ENCODE results near the gene GNB5. TPM values are rescaled to one million over a fixed set of nuclear protein-coding genes. Genes with fewer than 3 reads are reported as not detected.
"Not testable (repeated sequence)": the region's sequence is repeated elsewhere in the genome, so short reads cannot be mapped to it uniquely, and the experiment has no call there.

Gene GNB5
- total and polyA plus RNA-seq, 10 donors, result 18.6 to 43.2 (median 30.3) TPM

GRCh38 chr15:52171807-52172206 is 19.4 kb downstream of the GNB5 start:
- 15 to 28% (median 18%) methylated on average over 1 of the region's 1 CpG for WGBS, 5 donors
- Histone ChIP-seq H3K27ac (no peak overlapping the region), H3K4me1 (peaks cover 0 to 16% (median 1%) of the 10 kb centered on the region in 6 donors)

GRCh38 chr15:52171386-52171785 is 19.8 kb downstream of the GNB5 start:
- Histone ChIP-seq H3K36me3 (peaks cover 0 to 21% (median 0%) of the 10 kb centered on the region in 6 donors), H3K4me1 (peaks cover 0 to 13% (median 1%) of the 10 kb centered on the region in 6 donors), H3K4me3 (no peak overlapping the region), H3K9me3 (no peaks in the 10 kb centered on the region), H3K27ac (no peak overlapping the region), H3K27me3 (replicated peaks in 1 of 7) (no peaks in the 10 kb centered on the region)
- 7 to 32% (median 17%) methylated on average over 4 of the region's 4 CpGs for WGBS, 5 donors
- TF ChIP-seq, protein P1, sequence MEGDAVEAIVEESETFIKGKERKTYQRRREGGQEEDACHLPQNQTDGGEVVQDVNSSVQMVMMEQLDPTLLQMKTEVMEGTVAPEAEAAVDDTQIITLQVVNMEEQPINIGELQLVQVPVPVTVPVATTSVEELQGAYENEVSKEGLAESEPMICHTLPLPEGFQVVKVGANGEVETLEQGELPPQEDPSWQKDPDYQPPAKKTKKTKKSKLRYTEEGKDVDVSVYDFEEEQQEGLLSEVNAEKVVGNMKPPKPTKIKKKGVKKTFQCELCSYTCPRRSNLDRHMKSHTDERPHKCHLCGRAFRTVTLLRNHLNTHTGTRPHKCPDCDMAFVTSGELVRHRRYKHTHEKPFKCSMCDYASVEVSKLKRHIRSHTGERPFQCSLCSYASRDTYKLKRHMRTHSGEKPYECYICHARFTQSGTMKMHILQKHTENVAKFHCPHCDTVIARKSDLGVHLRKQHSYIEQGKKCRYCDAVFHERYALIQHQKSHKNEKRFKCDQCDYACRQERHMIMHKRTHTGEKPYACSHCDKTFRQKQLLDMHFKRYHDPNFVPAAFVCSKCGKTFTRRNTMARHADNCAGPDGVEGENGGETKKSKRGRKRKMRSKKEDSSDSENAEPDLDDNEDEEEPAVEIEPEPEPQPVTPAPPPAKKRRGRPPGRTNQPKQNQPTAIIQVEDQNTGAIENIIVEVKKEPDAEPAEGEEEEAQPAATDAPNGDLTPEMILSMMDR (IDR thresholded peaks at IDR 0.05 in 8 of 11, conservative IDR thresholded peaks at IDR 0.05 in 3 of 11), result no peak
- DNase-seq, result no peak
- intact Hi-C loops (cut with DNase I; ENCODE audit: low total_unique reads), result no loop called here

More at GRCh38 chr15:52171807-52172206, 19.4 kb downstream of the GNB5 start:
- TF ChIP-seq POLR2A (IDR thresholded peaks at IDR 0.05), result no peak
- TF ChIP-seq, protein P1 (IDR thresholded peaks at IDR 0.05 in 8 of 11, conservative IDR thresholded peaks at IDR 0.05 in 3 of 11), result no peak
- TF ChIP-seq POLR2AphosphoS5 (IDR thresholded peaks at IDR 0.05), result no peak
- no peak for DNase-seq
- intact Hi-C loops (cut with DNase I; ENCODE audit: low total_unique reads), result no loop called here
- H3K4me3 ChIP-seq, result no peak overlapping the region
- H3K9me3 ChIP-seq, result no peaks in the 10 kb centered on the region
- peaks cover 0 to 21% (median 0%) of the 10 kb centered on the region in 6 donors for H3K36me3 ChIP-seq
- no peaks in the 10 kb centered on the region for H3K27me3 ChIP-seq (replicated peaks in 1 of 7)

DNA sequence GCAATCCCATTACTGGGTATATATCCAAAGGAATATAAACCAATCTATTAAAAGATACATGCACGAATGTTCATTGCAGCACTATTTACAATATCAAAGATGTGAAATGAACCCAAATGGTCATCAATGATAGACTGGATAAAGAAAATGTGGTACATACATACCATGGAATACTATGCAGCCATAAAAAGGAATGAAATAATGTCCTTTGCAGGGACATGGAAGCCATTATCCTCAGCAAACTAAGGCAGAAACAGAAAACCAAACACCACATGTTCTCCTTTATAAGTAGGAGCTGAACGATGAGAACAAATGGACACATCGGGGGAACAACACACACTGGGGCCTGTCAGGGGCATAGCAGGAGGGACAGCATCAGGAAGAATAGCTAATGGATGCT is 21.0 kb downstream of the GNB5 start:
- Histone ChIP-seq H3K4me1 (peaks cover 0 to 16% (median 2%) of the 10 kb centered on the region in 6 donors), H3K36me3 (peaks cover 0 to 12% (median 0%) of the 10 kb centered on the region in 6 donors)
- H3K27me3 ChIP-seq (replicated peaks in 1 of 7); DNase-seq; H3K9me3 ChIP-seq; H3K4me3 ChIP-seq; H3K27ac ChIP-seq; intact Hi-C loops (cut with DNase I; ENCODE audit: low total_unique reads): not testable (repeated sequence)
- WGBS, 5 donors, result 91 to 98% (median 97%) methylated on average over 3 of the region's 3 CpGs

DNA sequence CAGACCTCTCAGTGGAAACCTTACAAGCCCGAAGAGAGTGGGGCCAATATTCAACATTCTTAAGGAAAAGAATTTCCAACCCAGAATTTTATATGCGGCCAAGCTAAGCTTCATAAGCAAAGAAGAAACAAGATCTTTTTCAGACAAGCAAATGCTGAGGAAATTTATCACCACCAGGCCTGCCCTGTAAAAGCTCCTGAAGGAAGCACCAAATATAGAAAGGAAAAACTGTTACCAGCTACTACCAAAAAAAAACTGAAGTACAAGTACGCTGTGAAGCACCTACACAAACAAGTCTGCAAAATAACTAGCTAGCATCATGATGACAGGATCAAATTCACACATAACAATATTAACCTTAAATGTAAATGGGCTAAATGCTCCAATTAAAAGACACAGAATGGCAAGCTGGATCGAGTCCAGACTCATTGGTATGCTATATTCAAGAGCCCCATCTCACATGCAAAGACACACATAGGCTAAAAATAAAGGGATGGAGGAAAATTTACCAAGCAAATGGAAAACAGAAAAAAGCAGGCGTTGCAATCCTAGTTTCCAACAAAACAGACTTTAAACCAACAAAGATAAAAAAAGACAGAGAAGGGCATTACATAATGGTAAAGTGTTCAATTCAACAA is 25.6 kb downstream of the GNB5 start:
- Histone ChIP-seq H3K36me3 (peaks cover 0 to 39% (median 15%) of the 10 kb centered on the region in 6 donors), H3K4me1 (peaks cover 0 to 14% (median 0%) of the 10 kb centered on the region in 6 donors)
- H3K4me3 ChIP-seq; H3K27ac ChIP-seq; H3K27me3 ChIP-seq (replicated peaks in 1 of 7); intact Hi-C loops (cut with DNase I; ENCODE audit: low total_unique reads); DNase-seq; H3K9me3 ChIP-seq: not testable (repeated sequence)
- WGBS, 5 donors, result 84 to 93% (median 89%) methylated on average over 5 of the region's 5 CpGs

DNA sequence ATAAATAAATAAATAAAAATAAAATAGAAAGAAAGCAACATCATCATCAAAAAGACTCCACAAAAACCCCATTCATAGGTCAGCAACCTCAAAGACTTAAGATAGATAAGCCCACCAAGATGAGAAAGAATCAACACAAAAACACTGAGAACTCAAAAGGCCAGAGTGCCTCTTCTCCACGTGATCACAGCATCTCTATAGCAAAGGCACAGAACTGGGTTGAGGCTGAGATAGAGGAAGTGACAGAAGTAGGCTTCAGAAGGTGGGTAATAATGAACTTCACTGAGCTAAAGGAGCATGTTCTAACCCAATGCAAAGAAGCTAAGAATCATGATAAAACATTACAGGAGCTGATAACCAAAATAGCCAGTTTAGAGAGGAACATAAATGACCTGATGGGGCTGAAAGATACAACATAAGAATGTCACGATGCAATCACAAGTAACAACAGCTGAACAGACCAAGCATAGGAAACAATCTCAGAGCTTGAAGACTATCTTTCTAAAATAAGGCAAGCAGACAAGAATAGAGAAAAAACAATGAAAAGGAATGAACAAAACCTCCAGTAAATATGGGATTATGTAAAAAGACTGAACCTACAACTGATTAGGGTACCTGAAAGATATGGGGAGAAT is 26.4 kb downstream of the GNB5 start:
- Histone ChIP-seq H3K27ac (peak overlapping the region in 1 of 8 donors; percentile 16), H3K27me3 (replicated peaks in 1 of 7) (no peaks in the 10 kb centered on the region), H3K4me3 (no peak overlapping the region), H3K4me1 (peaks cover 0 to 14% (median 0%) of the 10 kb centered on the region in 6 donors), H3K9me3 (no peaks in the 10 kb centered on the region), H3K36me3 (peaks cover 0 to 41% (median 15%) of the 10 kb centered on the region in 6 donors)
- TF ChIP-seq, protein P1 (IDR thresholded peaks at IDR 0.05 in 8 of 11, conservative IDR thresholded peaks at IDR 0.05 in 3 of 11), result no peak
- TF ChIP-seq POLR2A (IDR thresholded peaks at IDR 0.05) (no peak), POLR2AphosphoS5 (IDR thresholded peaks at IDR 0.05) (no peak)
- intact Hi-C loops (cut with DNase I; ENCODE audit: low total_unique reads), result no loop called here
- 59 to 80% (median 69%) methylated on average over 2 of the region's 2 CpGs for WGBS, 5 donors
- no peak for DNase-seq
